HepG2 (cell line): ENCODE measurements around the gene UBAP2. TPM values are rescaled to one million over a fixed set of nuclear protein-coding genes. Genes with fewer than 3 reads are reported as not detected.
A peak's percentile ranks its signal among the peaks of the same experiment; 100 is the strongest.

Experiments
- HDAC2 ChIP-seq: sonication (generic); formaldehyde crosslinking; IDR thresholded peaks from 2 replicates; pipeline ENCODE4 v1.4.0; 2020; ENCODE audit warnings: missing genetic modification reagents
- HMGA1 ChIP-seq: sonication (generic); formaldehyde crosslinking; conservative IDR thresholded peaks from 2 replicates; pipeline ENCODE4 v1.4.0; 2020; ENCODE audit warnings: missing genetic modification reagents
- NCOA2 ChIP-seq: sonication (generic); formaldehyde crosslinking; IDR thresholded peaks from 2 replicates; pipeline ENCODE4 v1.8.0; 2022; ENCODE audit warnings: inconsistent platforms
- SAP130 ChIP-seq: IDR thresholded peaks from 2 replicates; pipeline ENCODE4 v1.6.1; 2016; ENCODE audit warnings: low read depth
- SIN3B ChIP-seq: fragments of 150-350 bp; IDR thresholded peaks from 2 replicates; pipeline ENCODE4 v1.6.1; 2014; ENCODE audit warnings: low read length
- SMAD3 ChIP-seq: sonication (generic); formaldehyde crosslinking; IDR thresholded peaks from 2 replicates; pipeline ENCODE4 v1.4.0; 2020; ENCODE audit warnings: missing genetic modification reagents
- SMARCC2 ChIP-seq: fragments of 450-650 bp; IDR thresholded peaks from 2 replicates; pipeline ENCODE4 v1.6.1; 2017; ENCODE audit warnings: antibody characterized with exemption, mild to moderate bottlenecking
- ZNF367 ChIP-seq: sonication (generic); formaldehyde crosslinking; IDR thresholded peaks from 2 replicates; pipeline ENCODE4 v1.4.0; 2020; ENCODE audit warnings: missing genetic modification reagents, borderline replicate concordance
- polyA plus RNA-seq, 8 experiments: library from polyadenylated mRNA; depleted of rRNA in 3 of 8; stranded (reverse) in 7 of 8; unstranded in 1 of 8; fragments of >200 nt; fragmentation: Illumina TruSeq in 4 of 8; extraction: Trizol in 4 of 8; gene quantifications; 2 replicates each; pipeline versions ENCODE4 v1.2.1 to v1.2.3, GENCODE V29; 2011 to 2016; ENCODE audit warnings: low read depth in 4 of 8, missing spikeins in 1 of 8, mixed read lengths in 1 of 8; ENCODE audit not compliant: insufficient read depth in 1 of 8
- total RNA-seq, 5 experiments: library from RNA; depleted of rRNA; stranded (reverse); fragments of >200 nt; fragmentation: Illumina TruSeq; extraction: Trizol; gene quantifications; 2 replicates each; pipeline ENCODE4 v1.2.3, GENCODE V29; 2016; ENCODE audit warnings: low read depth in 1 of 5
- TF ChIP-seq, protein P1 (sequence below), 2 experiments: IDR thresholded peaks; 2 replicates each; pipeline ENCODE4 v1.6.1; 2011 to 2012; ENCODE audit warnings: low read length in 2 of 2, borderline replicate concordance in 1 of 2, low read depth in 1 of 2, mild to moderate bottlenecking in 1 of 2, moderate library complexity in 1 of 2
- TF ChIP-seq, protein P2 (sequence below): IDR thresholded peaks from 2 replicates; pipeline ENCODE4 v1.4.0; 2020; ENCODE audit warnings: mild to moderate bottlenecking, missing genetic modification reagents
- TF ChIP-seq, protein P3 (sequence below): sonication (generic); formaldehyde crosslinking; IDR thresholded peaks from 2 replicates; pipeline ENCODE4 v1.4.0; 2020; ENCODE audit warnings: missing genetic modification reagents, mild to moderate bottlenecking, borderline replicate concordance
- TF ChIP-seq, protein P4 (sequence below): sonication (generic); formaldehyde crosslinking; conservative IDR thresholded peaks from 2 replicates; pipeline ENCODE4 v1.4.0; 2020; ENCODE audit warnings: mild to moderate bottlenecking, missing genetic modification reagents, moderate library complexity

The UBAP2 gene
- total and polyA plus RNA-seq, 2 of the 13 experiments (the other 11 are each of a cell fraction or from before 2014, with no cell fraction given), result 19.0 to 22.0 TPM

DNA sequence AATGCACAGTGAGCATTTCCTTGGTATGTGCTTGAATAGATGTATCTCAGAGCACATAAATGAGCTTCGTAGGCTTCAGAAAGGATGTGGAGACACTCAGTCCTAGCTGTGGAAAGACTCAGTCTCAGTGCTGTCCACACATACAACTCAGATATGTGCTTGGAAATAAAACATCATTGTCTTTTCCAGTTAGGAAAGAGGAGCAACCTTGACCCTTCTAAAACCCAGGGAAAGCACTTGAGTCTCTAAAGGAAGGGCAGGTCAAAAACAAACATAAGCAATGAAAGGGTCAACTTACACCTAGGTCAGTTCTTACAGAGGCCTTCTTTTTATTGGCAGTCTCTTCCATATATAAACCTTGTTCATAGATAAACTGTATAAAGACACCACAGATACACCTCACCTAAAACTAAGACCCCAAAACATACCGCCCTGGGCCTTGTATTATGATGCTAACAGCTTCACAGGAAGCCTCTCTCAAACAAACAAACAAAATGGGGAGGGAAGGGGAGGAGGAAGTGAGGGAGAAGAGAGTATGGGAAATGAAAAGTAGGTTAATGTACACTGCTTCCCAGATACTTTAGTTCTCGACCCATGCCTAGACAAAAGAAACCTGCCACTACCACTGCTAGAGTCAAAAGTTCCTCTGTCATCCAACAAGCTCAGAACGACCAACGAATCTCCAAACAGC is 114.4 kb downstream of the UBAP2 start (continued):
- TF ChIP-seq, protein P1, sequence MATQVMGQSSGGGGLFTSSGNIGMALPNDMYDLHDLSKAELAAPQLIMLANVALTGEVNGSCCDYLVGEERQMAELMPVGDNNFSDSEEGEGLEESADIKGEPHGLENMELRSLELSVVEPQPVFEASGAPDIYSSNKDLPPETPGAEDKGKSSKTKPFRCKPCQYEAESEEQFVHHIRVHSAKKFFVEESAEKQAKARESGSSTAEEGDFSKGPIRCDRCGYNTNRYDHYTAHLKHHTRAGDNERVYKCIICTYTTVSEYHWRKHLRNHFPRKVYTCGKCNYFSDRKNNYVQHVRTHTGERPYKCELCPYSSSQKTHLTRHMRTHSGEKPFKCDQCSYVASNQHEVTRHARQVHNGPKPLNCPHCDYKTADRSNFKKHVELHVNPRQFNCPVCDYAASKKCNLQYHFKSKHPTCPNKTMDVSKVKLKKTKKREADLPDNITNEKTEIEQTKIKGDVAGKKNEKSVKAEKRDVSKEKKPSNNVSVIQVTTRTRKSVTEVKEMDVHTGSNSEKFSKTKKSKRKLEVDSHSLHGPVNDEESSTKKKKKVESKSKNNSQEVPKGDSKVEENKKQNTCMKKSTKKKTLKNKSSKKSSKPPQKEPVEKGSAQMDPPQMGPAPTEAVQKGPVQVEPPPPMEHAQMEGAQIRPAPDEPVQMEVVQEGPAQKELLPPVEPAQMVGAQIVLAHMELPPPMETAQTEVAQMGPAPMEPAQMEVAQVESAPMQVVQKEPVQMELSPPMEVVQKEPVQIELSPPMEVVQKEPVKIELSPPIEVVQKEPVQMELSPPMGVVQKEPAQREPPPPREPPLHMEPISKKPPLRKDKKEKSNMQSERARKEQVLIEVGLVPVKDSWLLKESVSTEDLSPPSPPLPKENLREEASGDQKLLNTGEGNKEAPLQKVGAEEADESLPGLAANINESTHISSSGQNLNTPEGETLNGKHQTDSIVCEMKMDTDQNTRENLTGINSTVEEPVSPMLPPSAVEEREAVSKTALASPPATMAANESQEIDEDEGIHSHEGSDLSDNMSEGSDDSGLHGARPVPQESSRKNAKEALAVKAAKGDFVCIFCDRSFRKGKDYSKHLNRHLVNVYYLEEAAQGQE (IDR thresholded peaks at IDR 0.05; ENCODE audit: borderline replicate concordance in 1 of 2, low read depth in 1 of 2, low read length in 2 of 2), result no peak
- TF ChIP-seq SAP130 (0 out of 2 replicates have a peak, but pooled peaks have one; percentile 25), NCOA2 (CRISPR knock-in tag) (peak; percentile 80), HDAC2 (CRISPR knock-in tag) (0 out of 2 replicates have a peak, but pooled peaks have one; percentile 28), HMGA1 (CRISPR knock-in tag) (no peak), ZNF367 (no peak), SIN3B (no peak), SMAD3 (CRISPR knock-in tag) (no peak), SMARCC2 (no peak)
- TF ChIP-seq, protein P2, sequence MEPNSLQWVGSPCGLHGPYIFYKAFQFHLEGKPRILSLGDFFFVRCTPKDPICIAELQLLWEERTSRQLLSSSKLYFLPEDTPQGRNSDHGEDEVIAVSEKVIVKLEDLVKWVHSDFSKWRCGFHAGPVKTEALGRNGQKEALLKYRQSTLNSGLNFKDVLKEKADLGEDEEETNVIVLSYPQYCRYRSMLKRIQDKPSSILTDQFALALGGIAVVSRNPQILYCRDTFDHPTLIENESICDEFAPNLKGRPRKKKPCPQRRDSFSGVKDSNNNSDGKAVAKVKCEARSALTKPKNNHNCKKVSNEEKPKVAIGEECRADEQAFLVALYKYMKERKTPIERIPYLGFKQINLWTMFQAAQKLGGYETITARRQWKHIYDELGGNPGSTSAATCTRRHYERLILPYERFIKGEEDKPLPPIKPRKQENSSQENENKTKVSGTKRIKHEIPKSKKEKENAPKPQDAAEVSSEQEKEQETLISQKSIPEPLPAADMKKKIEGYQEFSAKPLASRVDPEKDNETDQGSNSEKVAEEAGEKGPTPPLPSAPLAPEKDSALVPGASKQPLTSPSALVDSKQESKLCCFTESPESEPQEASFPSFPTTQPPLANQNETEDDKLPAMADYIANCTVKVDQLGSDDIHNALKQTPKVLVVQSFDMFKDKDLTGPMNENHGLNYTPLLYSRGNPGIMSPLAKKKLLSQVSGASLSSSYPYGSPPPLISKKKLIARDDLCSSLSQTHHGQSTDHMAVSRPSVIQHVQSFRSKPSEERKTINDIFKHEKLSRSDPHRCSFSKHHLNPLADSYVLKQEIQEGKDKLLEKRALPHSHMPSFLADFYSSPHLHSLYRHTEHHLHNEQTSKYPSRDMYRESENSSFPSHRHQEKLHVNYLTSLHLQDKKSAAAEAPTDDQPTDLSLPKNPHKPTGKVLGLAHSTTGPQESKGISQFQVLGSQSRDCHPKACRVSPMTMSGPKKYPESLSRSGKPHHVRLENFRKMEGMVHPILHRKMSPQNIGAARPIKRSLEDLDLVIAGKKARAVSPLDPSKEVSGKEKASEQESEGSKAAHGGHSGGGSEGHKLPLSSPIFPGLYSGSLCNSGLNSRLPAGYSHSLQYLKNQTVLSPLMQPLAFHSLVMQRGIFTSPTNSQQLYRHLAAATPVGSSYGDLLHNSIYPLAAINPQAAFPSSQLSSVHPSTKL (CRISPR knock-in tag), result peak; percentile 84
- TF ChIP-seq, protein P3, sequence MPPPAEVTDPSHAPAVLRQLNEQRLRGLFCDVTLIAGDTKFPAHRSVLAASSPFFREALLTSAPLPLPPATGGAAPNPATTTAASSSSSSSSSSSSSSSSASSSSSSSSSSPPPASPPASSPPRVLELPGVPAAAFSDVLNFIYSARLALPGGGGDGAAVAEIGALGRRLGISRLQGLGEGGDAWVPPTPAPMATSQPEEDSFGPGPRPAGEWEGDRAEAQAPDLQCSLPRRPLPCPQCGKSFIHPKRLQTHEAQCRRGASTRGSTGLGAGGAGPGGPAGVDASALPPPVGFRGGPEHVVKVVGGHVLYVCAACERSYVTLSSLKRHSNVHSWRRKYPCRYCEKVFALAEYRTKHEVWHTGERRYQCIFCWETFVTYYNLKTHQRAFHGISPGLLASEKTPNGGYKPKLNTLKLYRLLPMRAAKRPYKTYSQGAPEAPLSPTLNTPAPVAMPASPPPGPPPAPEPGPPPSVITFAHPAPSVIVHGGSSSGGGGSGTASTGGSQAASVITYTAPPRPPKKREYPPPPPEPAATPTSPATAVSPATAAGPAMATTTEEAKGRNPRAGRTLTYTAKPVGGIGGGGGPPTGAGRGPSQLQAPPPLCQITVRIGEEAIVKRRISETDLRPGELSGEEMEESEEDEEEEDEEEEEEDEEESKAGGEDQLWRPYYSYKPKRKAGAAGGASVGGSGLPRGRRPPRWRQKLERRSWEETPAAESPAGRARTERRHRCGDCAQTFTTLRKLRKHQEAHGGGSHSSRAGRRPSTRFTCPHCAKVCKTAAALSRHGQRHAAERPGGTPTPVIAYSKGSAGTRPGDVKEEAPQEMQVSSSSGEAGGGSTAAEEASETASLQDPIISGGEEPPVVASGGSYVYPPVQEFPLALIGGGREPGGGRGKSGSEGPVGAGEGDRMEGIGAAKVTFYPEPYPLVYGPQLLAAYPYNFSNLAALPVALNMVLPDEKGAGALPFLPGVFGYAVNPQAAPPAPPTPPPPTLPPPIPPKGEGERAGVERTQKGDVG, result no peak
- TF ChIP-seq, protein P4, sequence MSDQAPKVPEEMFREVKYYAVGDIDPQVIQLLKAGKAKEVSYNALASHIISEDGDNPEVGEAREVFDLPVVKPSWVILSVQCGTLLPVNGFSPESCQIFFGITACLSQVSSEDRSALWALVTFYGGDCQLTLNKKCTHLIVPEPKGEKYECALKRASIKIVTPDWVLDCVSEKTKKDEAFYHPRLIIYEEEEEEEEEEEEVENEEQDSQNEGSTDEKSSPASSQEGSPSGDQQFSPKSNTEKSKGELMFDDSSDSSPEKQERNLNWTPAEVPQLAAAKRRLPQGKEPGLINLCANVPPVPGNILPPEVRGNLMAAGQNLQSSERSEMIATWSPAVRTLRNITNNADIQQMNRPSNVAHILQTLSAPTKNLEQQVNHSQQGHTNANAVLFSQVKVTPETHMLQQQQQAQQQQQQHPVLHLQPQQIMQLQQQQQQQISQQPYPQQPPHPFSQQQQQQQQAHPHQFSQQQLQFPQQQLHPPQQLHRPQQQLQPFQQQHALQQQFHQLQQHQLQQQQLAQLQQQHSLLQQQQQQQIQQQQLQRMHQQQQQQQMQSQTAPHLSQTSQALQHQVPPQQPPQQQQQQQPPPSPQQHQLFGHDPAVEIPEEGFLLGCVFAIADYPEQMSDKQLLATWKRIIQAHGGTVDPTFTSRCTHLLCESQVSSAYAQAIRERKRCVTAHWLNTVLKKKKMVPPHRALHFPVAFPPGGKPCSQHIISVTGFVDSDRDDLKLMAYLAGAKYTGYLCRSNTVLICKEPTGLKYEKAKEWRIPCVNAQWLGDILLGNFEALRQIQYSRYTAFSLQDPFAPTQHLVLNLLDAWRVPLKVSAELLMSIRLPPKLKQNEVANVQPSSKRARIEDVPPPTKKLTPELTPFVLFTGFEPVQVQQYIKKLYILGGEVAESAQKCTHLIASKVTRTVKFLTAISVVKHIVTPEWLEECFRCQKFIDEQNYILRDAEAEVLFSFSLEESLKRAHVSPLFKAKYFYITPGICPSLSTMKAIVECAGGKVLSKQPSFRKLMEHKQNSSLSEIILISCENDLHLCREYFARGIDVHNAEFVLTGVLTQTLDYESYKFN (CRISPR knock-in tag), result peak; percentile 58
